IMR-90 (cell line): ENCODE measurements around the gene OR51Q1. TPM values are rescaled to one million over a fixed set of nuclear protein-coding genes. Genes with fewer than 3 reads are reported as not detected.

ENCODE experiments used
- polyA plus RNA-seq, 3 experiments: library from polyadenylated mRNA; depleted of rRNA; stranded (reverse); fragments of >200 nt; gene quantifications; 2 replicates each; pipeline ENCODE4 v1.2.3, GENCODE V29; 2012; ENCODE audit warnings: low replicate concordance in 1 of 3
- total RNA-seq: library from RNA; depleted of rRNA; stranded (reverse); fragments of >200 nt; gene quantifications from 2 replicates; pipeline ENCODE4 v1.2.3, GENCODE V29; 2012; rRNA removed

Gene OR51Q1
- total and polyA plus RNA-seq, 2 of the 4 experiments (the other 2 are of a cell fraction) = not detected

Other genes with a start within 250 kb of the OR51Q1 start
- gene OR51V1, start 221.4 kb upstream of the OR51Q1 start, total RNA-seq = not detected in 2 replicates
- not detected in 2 replicates for gene OR51V1, start 221.4 kb upstream of the OR51Q1 start, polyA plus RNA-seq (2012; rRNA removed)
- not detected in 2 replicates for gene HBB, start 195.0 kb upstream of the OR51Q1 start, total RNA-seq
- 0.24 TPM in 1 of 2 replicates, not detected in the other for gene HBB, start 195.0 kb upstream of the OR51Q1 start, polyA plus RNA-seq (2012; rRNA removed)
- 3.1 and 6.3 TPM in 2 replicates for gene HBD, start 187.6 kb upstream of the OR51Q1 start, total RNA-seq
- gene HBD, start 187.6 kb upstream of the OR51Q1 start, polyA plus RNA-seq (2012; rRNA removed) = 10.7 and 12.0 TPM in 2 replicates
- gene HBG1, start 172.3 kb upstream of the OR51Q1 start, total RNA-seq = not detected in 2 replicates
- gene HBG1, start 172.3 kb upstream of the OR51Q1 start, polyA plus RNA-seq (2012; rRNA removed) = not detected in 2 replicates
- 0.54 TPM in 1 of 2 replicates, not detected in the other for gene HBG2, start 167.3 kb upstream of the OR51Q1 start, total RNA-seq
- 1.7 TPM in 1 of 2 replicates, not detected in the other for gene HBG2, start 167.3 kb upstream of the OR51Q1 start, polyA plus RNA-seq (2012; rRNA removed)
- gene HBE1, start 152.2 kb upstream of the OR51Q1 start, total RNA-seq = 1.4 and 3.2 TPM in 2 replicates
- gene HBE1, start 152.2 kb upstream of the OR51Q1 start, polyA plus RNA-seq (2012; rRNA removed) = 7.7 and 12.7 TPM in 2 replicates
- not detected in 2 replicates for gene OR51B4, start 120.2 kb upstream of the OR51Q1 start, total RNA-seq
- gene OR51B4, start 120.2 kb upstream of the OR51Q1 start, polyA plus RNA-seq (2012; rRNA removed) = 0.11 TPM in 1 of 2 replicates, not detected in the other
- gene OR51B2, start 97.8 kb upstream of the OR51Q1 start, total RNA-seq = not detected in 2 replicates
- gene OR51B2, start 97.8 kb upstream of the OR51Q1 start, polyA plus RNA-seq (2012; rRNA removed) = not detected in 2 replicates
- 0.54 and 0.56 TPM in 2 replicates for gene OR51B5, start 78.6 kb upstream of the OR51Q1 start, total RNA-seq
- gene OR51B5, start 78.6 kb upstream of the OR51Q1 start, polyA plus RNA-seq (2012; rRNA removed) = 0.09 and 0.29 TPM in 2 replicates
- gene OR51B6, start 70.6 kb upstream of the OR51Q1 start, total RNA-seq = not detected in 2 replicates
- gene OR51B6, start 70.6 kb upstream of the OR51Q1 start, polyA plus RNA-seq (2012; rRNA removed) = not detected in 2 replicates
- gene OR51M1, start 38.3 kb upstream of the OR51Q1 start, total RNA-seq = 0.54 and 0.56 TPM in 2 replicates
- 0.67 and 0.87 TPM in 2 replicates for gene OR51M1, start 38.3 kb upstream of the OR51Q1 start, polyA plus RNA-seq (2012; rRNA removed)
- gene OR51I1, start 19.4 kb downstream of the OR51Q1 start, total RNA-seq = not detected in 2 replicates
- not detected in 2 replicates for gene OR51I1, start 19.4 kb downstream of the OR51Q1 start, polyA plus RNA-seq (2012; rRNA removed)
- not detected in 2 replicates for gene OR51I2, start 27.2 kb downstream of the OR51Q1 start, total RNA-seq
- gene OR51I2, start 27.2 kb downstream of the OR51Q1 start, polyA plus RNA-seq (2012; rRNA removed) = not detected in 2 replicates
- not detected in 2 replicates for gene OR52D1, start 66.6 kb downstream of the OR51Q1 start, total RNA-seq
- gene OR52D1, start 66.6 kb downstream of the OR51Q1 start, polyA plus RNA-seq (2012; rRNA removed) = not detected in 2 replicates
- gene UBQLN3, start 87.8 kb downstream of the OR51Q1 start, total RNA-seq = not detected in 2 replicates
- not detected in 2 replicates for gene UBQLN3, start 87.8 kb downstream of the OR51Q1 start, polyA plus RNA-seq (2012; rRNA removed)
- 0.18 TPM in 1 of 2 replicates, not detected in the other for gene UBQLNL, start 94.6 kb downstream of the OR51Q1 start, total RNA-seq
- 0.47 and 0.48 TPM in 2 replicates for gene UBQLNL, start 94.6 kb downstream of the OR51Q1 start, polyA plus RNA-seq (2012; rRNA removed)
- gene OR52H1, start 126.4 kb downstream of the OR51Q1 start, total RNA-seq = 0.18 and 0.28 TPM in 2 replicates
- gene OR52H1, start 126.4 kb downstream of the OR51Q1 start, polyA plus RNA-seq (2012; rRNA removed) = not detected in 2 replicates
- gene OR52B6, start 158.8 kb downstream of the OR51Q1 start, total RNA-seq = not detected in 2 replicates
- gene OR52B6, start 158.8 kb downstream of the OR51Q1 start, polyA plus RNA-seq (2012; rRNA removed) = not detected in 2 replicates
- 3.9 and 5.0 TPM in 2 replicates for gene TRIM6, start 174.5 kb downstream of the OR51Q1 start, total RNA-seq
- gene TRIM6, start 174.5 kb downstream of the OR51Q1 start, polyA plus RNA-seq (2012; rRNA removed) = 3.7 and 4.7 TPM in 2 replicates
- gene TRIM34, start 202.9 kb downstream of the OR51Q1 start, total RNA-seq = 8.6 and 12.5 TPM in 2 replicates
- 5.3 and 6.1 TPM in 2 replicates for gene TRIM34, start 202.9 kb downstream of the OR51Q1 start, polyA plus RNA-seq (2012; rRNA removed)